NCI-H526 (cell line): ENCODE results near the gene CEACAM6.
"Not testable (repeated sequence)": the region's sequence is repeated elsewhere in the genome, so short reads cannot be mapped to it uniquely, and the experiment has no call there.

Experiments
- DNase-seq, 2 experiments: peaks; one replicate each; lab custom pipeline; 2025; lab: John Stamatoyannopoulos, UW

The CEACAM6 gene

DNA sequence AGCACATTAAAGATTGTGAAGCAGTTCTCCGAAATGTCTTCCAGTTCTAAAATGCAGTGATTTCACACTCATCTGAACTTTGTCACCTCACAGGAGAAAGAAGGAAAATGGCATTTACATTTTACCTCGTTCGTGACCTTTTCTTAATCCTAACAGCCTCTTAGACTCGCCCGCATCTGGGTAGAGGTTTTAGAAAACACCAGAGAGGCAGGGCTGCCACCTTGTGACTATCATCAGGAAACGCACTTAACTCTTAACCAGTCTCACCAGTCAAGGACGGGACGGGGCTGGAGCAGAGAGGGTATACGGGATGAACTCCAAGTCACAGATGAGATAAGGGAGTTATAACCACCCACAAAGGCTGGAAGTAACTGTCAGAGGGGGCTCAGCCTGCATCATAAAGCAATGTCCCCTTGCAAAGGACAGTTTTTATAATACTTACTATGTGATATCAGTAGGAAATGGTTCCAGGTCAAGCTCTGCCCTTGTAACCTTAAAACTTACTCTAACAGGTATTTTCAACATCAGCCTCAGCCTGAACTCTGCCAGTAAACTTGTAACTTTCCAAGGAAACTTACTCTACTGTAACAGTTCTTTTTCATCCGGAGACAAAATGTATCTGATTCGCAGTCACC is 8.6 kb upstream of the CEACAM6 start:
- DNase-seq: peak; percentile 7 to 54

DNA sequence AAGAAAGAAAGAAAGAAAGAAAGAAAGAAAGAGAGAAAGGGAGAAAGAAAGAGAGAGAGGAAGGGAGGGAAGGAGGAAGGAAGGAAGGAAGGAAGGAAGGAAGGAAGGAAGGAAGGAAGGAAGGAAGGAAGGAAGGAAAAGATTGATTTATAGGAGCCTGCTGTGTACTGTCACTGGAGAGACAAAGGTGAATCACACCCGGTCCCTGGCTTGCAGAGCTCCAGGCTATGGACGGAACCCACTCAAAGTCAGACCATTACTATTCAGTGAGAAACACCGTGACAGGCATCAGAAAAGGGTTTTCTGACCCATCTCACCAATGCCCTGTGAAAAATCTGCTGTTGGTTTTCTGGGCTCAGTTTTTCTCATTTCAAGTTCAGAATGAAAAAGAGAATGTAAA is 7.3 kb upstream of the CEACAM6 start:
- DNase-seq: no peak

DNA sequence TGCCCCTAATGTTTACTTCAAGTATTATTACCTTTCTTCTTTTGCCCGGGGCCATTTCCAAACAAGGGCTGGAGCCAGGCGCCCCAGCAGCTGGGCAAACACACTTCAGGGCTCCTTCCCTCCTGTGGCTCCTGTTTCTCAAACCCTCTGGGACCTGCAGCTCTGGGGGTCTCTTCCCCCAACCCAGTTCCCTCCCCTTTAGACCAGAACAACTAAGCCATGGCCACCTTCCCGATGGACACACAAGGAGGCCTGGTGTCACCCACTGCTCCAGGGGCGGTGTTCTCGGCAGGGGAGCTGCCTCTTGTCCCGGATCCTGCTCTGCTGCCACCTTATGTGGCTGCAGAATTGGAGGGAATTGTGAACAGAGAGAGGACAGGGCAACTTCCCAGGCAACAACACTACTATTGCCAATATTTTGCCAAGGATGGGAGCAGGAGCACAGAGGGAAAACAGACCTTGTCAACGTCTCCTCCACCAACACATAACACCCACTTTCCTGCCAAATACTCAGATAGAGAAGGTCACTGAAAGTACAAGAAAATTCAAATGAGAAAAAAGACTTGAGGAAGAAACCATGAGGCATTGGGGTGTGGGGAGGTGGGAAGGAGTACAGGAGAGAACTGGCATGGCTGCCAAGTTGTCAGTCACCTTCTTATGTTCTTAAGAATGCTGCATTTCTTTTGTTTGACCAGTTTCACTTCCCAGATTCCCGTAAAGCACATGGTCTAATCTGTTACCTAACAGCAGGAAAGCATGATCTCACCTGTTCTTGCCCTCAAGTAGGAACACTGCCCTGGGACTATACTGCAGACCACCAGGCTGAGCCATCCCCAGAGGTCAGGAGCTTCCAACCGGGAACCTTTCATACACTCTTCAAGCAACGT is 4.8 kb upstream of the CEACAM6 start:
- not testable (repeated sequence) for DNase-seq

DNA sequence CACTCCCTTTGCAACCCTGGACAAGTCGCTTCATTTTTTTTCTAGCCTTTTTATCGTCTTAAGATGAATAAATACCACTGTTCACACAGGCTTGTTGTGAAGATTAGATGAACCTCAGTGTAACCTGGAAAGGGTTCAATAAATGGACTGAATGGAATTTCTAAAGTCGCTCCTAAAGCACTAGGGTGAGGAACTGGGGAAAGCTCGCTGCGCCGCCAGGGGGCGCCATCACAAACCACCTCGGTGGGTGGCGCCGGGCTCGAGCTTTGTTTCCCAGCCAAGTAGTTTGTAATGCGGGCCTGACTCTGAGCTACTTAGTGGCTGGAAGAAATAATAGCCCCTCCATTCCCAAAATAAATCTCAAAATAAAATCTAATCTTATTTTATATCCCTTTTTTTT is 2.2 kb upstream of the CEACAM6 start:
- DNase-seq: peak in 1 of 2 experiments; percentile 61

DNA sequence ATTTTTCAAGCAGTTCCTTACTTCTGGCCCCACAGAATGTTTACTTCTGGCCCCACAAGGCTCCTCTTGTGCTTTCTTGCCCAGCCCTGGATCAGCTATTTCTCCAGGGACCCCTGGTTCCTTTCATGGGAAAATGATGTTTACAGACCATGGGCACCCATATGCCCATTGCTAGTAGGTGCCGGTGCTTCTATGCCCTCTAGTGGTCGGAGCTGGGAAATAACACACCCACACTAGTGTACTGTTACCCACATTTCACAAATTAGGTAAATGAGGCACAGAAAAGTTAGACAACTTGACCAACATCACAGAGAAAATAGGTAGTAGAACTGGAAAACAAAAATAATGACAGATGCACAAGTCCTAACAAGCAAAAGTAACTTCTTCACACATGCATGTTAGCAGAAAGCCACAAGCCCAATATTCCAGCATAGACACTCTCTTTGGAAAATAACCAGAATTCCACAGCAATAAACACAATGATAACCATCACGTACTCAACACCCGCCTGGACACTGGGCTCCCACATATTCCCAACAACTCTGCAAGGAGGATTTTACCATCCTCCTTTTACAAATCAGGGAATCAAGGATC is 1.3 kb upstream of the CEACAM6 start:
- DNase-seq: peak in 1 of 2 experiments; percentile 64

- DNase-seq: no peak
Observed at GRCh38 chr19:41758846-41759245, 3.5 kb downstream of the CEACAM6 start.

DNA sequence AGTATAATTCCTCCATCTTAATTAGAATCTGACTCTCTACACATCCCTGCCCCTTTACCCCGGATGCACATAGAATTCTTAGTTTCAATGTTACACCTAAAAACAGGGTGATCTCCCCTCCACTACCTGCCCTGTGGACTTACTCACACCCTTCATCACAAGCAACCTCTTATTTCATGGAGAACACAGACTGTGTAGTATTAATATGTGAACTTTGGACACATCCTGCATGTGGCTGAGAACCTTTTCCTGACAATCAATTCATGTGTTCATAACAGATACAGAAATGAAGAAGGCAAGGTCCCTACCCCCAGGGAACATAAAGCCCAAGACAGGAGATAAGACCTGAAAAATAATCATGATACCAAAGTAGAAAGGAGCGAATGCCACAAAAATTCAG is 11.8 kb downstream of the CEACAM6 start:
- no peak for DNase-seq

- DNase-seq: not testable (repeated sequence)
Observed at GRCh38 chr19:41768105-41768504, 12.8 kb downstream of the CEACAM6 start.

- no peak for DNase-seq
Observed at GRCh38 chr19:41769608-41770007, 14.3 kb downstream of the CEACAM6 start.

DNA sequence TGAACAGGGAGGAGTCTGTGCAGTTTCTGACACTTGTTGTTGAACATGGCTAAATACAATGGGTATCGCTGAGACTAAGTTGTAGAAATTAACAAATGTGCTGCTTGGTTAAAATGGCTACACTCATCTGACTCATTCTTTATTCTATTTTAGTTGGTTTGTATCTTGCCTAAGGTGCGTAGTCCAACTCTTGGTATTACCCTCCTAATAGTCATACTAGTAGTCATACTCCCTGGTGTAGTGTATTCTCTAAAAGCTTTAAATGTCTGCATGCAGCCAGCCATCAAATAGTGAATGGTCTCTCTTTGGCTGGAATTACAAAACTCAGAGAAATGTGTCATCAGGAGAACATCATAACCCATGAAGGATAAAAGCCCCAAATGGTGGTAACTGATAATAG is 16.1 kb downstream of the CEACAM6 start:
- no peak for DNase-seq

GRCh38 chr19:41774515-41774980 is 19.2 kb downstream of the CEACAM6 start:
- DNase-seq: no peak

GRCh38 chr19:41776700-41777099 is 21.4 kb downstream of the CEACAM6 start:
- no peak for DNase-seq

- no peak for DNase-seq
Observed at GRCh38 chr19:41783612-41784011, 28.3 kb downstream of the CEACAM6 start.

DNA sequence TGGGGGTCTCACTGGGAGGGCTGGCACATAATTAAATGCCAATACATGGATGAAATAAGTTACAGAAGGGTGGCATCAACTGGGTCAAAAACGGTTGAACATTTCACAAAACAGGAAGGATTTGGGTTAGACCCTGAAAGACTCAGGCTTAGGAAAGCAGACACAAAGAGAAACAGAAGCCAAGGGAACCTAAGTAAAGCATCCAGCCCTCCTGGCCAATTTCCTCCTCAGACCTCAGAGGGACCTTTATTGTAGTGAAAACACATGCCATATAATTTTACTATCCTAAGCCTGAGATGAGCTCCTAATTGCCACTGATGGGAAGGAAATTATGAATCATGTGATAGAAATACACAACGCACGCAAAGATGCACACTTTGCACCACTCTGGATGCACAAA is 29.0 kb downstream of the CEACAM6 start:
- DNase-seq: no peak

DNA sequence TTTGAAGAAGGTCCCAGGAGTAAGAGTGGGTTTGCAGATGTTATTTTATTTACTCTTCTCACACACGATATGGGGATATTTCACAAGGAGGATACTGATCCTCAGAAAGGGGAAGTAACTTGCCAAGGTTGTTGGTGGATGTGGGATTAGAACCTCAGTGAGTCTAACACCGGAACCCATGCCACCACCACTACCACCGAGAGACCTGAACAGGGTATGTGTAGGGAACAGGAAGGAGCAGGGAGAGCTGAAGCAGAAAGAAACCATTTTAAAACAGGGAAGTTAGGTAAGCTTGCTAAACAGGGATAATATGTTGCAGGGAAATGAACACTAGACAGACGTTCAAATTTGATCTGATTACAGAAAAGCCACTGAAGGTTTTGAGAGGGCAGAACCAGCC is 29.4 kb downstream of the CEACAM6 start:
- no peak for DNase-seq

- peak; percentile 43 to 86 for DNase-seq
Observed at GRCh38 chr19:41785653-41786052, 30.3 kb downstream of the CEACAM6 start.

DNA sequence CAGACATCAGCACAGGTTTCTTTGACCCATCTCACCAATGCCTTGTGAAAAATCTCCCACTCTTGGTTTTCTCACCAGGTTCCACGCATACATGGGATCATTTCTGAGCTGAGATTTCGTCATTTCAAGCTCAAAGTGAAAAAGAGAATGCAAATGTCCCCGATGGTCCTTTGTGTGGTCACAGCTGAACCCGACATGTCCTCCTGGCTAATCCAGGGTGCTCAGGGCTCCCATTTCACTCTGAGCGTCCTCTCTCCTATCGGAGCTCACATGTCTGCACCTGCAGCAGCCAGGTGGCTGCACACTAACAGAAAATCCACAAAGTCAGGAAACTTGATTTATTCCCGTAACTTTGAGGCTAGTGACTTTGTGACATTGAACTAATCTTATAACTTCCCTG is 31.7 kb downstream of the CEACAM6 start:
- no peak for DNase-seq

DNA sequence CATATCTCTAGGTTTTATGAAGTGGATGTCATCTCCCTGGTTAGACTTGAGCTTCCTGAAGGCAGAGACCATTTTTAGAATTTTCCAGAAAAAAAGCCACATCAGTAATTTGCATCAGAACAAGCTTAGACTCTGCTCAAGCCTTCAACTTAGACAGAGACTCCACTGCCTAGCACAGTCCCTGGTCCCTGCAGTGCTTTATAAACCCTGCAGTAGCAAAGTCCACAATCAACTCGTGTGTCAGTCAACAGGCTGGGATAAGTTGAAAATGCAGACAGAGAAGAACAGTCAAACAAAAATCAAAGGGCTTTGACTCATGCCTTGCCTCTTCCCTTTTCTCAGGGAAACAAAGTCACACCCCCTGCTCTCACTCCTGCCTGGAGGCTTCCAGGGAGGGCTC is 33.2 kb downstream of the CEACAM6 start:
- DNase-seq: not testable (repeated sequence)

- not testable (repeated sequence) for DNase-seq
Observed at GRCh38 chr19:41789053-41789452, 33.7 kb downstream of the CEACAM6 start.

DNA sequence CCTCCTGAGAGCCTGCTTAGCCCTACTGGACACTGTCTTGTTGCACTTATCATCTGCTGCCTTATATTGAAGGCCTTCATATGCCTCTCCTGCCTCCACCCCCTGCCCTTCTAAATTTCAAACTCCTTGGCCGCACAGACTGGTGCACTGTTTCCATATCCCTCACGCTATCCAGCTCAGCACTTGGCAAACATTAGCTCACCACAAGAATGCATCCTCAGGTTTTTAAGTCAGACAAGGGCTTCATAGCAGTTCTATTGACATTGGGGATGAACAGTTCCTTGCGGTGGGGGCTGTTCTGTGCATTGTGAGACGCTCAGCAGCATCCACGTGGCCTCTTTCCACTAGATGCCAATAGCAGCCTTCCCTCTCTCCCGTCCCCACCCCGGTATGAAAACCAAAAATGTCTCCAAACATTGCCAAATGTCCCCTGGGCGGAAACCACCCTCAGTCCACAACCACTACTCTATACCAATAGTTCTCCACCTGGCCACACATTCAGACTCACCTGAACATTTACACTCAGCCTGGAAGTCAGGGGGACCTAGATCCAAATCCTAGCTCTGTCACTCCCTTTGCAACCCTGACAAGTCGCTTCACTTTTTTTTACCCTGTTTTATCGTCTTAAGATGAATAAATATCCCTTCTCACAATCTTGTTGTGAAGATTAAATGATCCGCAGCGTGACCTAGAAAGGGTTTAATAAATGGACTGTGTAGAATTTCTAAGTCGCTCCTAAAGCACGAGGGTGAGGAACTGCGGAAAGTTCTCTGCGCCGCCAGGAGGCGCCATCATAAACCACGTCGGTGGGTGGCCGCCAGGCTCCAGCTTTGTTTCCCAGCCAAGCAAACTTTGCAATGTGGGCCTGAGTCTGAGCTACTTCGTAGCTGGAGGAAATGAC is 37.4 kb downstream of the CEACAM6 start:
- DNase-seq: peak in 1 of 2 experiments; percentile 60

GRCh38 chr19:41793414-41793727 is 38.0 kb downstream of the CEACAM6 start:
- no peak for DNase-seq

DNA sequence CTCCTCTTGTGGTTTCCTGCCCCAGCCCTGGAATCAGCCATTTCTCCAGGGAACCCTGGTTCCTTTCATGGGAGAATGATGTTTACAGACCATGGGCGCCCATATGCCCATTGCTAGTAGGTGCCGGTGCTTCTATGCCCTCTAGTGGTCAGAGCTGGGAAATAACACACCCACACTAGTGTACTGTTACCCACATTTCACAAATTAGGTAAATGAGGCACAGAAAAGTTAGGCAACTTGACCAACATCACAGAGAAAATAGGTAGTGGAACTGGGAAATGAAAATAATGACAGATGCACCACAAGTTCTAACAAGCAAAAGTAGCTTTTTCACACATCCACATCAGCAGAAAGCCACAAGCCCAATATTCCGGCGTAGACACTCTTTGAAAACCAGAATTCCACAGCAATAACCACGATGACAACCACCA is 39.7 kb downstream of the CEACAM6 start:
- DNase-seq: peak; percentile 25 to 69
